HG03520 (cell line): ENCODE data around the gene PRR19.

Source experiments
- ATAC-seq: cut with Tn5 transposase; IDR thresholded peaks from one replicate; pipeline ENCODE4 v1.9.1; 2021; ENCODE audit warnings: mild to moderate bottlenecking, moderate library complexity; ENCODE audit not compliant: unreplicated experiment

The PRR19 gene

GRCh38 chr19:42343344-42344110 lies 41.6 kb downstream of the PRR19 start:
- ATAC-seq, result no peak

GRCh38 chr19:42344336-42344893 lies 42.5 kb downstream of the PRR19 start:
- no peak for ATAC-seq

GRCh38 chr19:42345191-42345812 lies 43.4 kb downstream of the PRR19 start:
- no peak for ATAC-seq

- ATAC-seq, result no peak
Observed at GRCh38 chr19:42348211-42348610, 46.3 kb downstream of the PRR19 start.

DNA sequence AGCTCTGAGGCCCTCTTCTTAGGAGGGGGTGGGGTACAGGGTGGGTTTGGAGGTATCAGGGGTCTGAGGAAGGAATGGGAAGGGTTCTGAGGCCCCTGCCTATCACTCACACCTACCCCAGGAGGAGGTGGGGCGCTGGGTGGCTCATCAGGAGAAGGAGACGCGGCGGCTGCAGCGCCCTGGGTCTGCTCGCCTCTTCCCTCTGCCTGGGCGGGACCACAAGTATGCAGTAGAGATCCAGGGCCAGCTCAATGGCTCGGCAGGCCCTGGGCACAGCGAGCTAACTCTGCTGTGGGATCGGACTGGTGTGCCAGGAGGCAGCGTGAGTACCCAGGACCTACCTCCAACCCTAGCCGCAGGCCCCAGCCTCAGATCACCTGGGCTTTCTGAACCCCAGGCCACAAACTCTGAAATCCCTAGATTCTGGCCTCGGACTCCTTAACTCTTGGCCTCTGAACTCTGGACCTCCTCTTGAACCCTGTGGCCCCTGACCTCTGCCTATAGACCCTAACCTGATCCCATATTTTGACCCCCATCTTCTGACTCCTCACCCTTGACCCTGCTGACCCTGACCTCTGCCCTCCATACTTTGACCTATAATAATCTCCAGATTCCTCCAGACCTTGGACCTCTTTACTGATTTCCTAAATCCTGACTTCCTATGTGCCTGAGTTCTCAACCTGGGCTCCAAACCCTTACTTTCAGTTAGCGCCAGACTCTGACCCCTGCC lies 47.6 kb downstream of the PRR19 start:
- ATAC-seq, result no peak

GRCh38 chr19:42350417-42350816 lies 48.5 kb downstream of the PRR19 start:
- ATAC-seq, result no peak

- no peak for ATAC-seq
Observed at GRCh38 chr19:42351079-42351735, 49.3 kb downstream of the PRR19 start.

DNA sequence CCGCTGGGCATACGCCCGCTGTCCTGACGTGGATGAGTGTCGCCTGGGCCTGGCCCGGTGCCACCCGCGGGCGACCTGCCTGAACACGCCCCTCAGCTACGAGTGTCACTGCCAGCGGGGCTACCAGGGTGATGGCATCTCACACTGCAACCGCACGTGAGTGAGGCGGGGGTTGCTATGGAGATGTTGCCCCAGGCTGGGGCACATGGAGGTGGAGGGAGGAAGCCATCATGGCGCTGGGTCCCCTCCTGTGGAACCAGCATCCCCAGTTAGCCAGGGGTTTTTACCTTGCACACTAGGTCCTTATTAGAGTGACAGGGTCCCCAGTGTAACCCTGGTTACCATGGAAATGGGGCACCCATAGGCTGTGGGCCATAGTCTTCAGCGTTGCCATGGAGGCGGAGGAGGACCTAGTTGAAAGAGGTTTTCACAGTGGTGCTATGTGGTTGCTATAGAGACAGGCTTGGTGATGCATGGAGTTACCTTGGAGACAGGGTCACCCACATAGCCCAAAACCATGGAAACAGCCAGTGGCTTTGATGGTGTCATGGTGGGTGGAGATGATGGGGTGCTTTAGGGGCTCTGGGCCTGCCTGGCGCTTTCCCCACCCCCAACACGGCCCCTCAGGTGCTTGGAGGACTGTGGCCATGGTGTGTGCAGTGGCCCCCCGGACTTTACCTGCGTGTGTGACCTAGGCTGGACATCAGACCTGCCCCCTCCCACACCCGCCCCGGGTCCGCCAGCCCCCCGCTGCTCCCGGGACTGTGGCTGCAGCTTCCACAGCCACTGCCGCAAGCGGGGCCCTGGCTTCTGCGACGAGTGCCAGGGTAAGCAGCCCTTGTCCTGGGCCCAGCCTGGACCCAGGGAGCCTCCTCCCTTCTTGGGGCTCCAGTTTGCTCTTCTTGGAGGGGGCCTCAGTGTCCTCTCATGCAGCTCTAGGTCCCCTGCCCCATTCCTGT lies 50.6 kb downstream of the PRR19 start:
- ATAC-seq, result no peak

GRCh38 chr19:42353341-42354015 lies 51.5 kb downstream of the PRR19 start:
- no peak for ATAC-seq

- ATAC-seq, result no peak
Observed at GRCh38 chr19:42355896-42356295, 54.0 kb downstream of the PRR19 start.

- ATAC-seq, result no peak
Observed at GRCh38 chr19:42356686-42357085, 54.8 kb downstream of the PRR19 start.

DNA sequence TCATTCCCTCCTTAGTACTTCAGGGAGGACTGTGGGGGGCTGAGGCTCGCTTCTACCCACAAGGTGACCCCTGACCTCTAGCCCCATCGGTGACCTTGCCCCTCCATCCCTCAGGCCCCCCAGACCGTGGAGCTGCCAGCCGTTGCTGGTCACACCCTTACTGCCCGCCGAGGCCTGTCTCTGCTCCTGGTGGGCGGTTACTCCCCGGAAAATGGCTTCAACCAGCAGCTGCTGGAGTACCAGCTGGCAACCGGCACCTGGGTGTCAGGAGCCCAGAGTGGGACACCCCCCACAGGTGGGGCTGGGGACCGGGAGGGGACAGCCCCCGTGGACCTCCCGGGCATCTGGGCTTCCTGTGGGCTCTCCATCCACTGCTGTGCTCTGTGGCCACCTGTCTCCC lies 55.4 kb downstream of the PRR19 start:
- no peak for ATAC-seq
